Central memory CD8-positive, alpha-beta T cell (primary cell): ENCODE data around the gene CCDC14.

Source experiments
- ATAC-seq: fragments of 150-1000 bp; cut with Tn5 transposase; replicated peaks from 2 replicates; pipeline ENCODE4 v1.10.0; 2022; ENCODE audit warnings: mild to moderate bottlenecking, moderate FRiP score, moderate number of reproducible peaks; ENCODE audit not compliant: poor library complexity, severe bottlenecking; ENCODE audit errors: extremely low read depth
- DNase-seq, 2 donors: peaks; one replicate each; pipeline ENCODE4 v3.0.0; 2021; ENCODE audit warnings: low spot score in 2 of 2
- H3K27ac Mint-ChIP-seq: one replicate; pipeline ENCODE4 v1.8.0; 2022; ENCODE audit warnings: low read depth, mild to moderate bottlenecking, moderate library complexity, mixed read lengths
- H3K27me3 Mint-ChIP-seq: one replicate; pipeline ENCODE4 v1.8.0; 2022; ENCODE audit warnings: mixed read lengths
- H3K36me3 Mint-ChIP-seq: one replicate; pipeline ENCODE4 v1.8.0; 2022; ENCODE audit warnings: mild to moderate bottlenecking, moderate library complexity, mixed read lengths; ENCODE audit not compliant: insufficient read depth
- H3K4me1 Mint-ChIP-seq: one replicate; pipeline ENCODE4 v1.8.0; 2022; ENCODE audit warnings: mixed read lengths
- H3K4me3 Mint-ChIP-seq: one replicate; pipeline ENCODE4 v1.8.0; 2022; ENCODE audit warnings: mild to moderate bottlenecking, moderate library complexity, mixed read lengths
- H3K9me3 Mint-ChIP-seq: one replicate; pipeline ENCODE4 v1.8.0; 2022; ENCODE audit warnings: mixed read lengths

CCDC14 gene

GRCh38 chr3:123952844-123953520 lies 8.0 kb downstream of the CCDC14 start:
- Mint-ChIP-seq H3K4me3 (no peak overlapping the region), H3K9me3 (no peaks in the 10 kb centered on the region), H3K4me1 (peaks cover 2% of the 10 kb centered on the region), H3K27me3 (no peaks in the 10 kb centered on the region), H3K36me3 (peaks cover 4% of the 10 kb centered on the region), H3K27ac (no peak overlapping the region)
- no peak for ATAC-seq
- DNase-seq: no peak

- H3K36me3 Mint-ChIP-seq: peaks cover 7% of the 10 kb centered on the region
Observed at GRCh38 chr3:123951522-123952447, 9.2 kb downstream of the CCDC14 start.

GRCh38 chr3:123949641-123950040 lies 11.4 kb downstream of the CCDC14 start:
- Mint-ChIP-seq H3K27me3 (no peaks in the 10 kb centered on the region), H3K4me3 (no peak overlapping the region), H3K36me3 (peaks cover 9% of the 10 kb centered on the region), H3K9me3 (no peaks in the 10 kb centered on the region), H3K4me1 (no peaks in the 10 kb centered on the region), H3K27ac (no peak overlapping the region)
- no peak for DNase-seq
- no peak for ATAC-seq

More at GRCh38 chr3:123951522-123952447, 9.2 kb downstream of the CCDC14 start:
- Mint-ChIP-seq H3K27me3 (no peaks in the 10 kb centered on the region), H3K27ac (no peak overlapping the region), H3K4me1 (no peaks in the 10 kb centered on the region), H3K9me3 (no peaks in the 10 kb centered on the region), H3K4me3 (no peak overlapping the region)
- no peak for ATAC-seq
- no peak for DNase-seq

- DNase-seq (no peak), ATAC-seq (no peak)
- no peaks in the 10 kb centered on the region for H3K27me3 Mint-ChIP-seq
- peaks cover 13% of the 10 kb centered on the region for H3K36me3 Mint-ChIP-seq
- H3K9me3 Mint-ChIP-seq: no peaks in the 10 kb centered on the region
- no peak overlapping the region for H3K27ac Mint-ChIP-seq
- H3K4me1 Mint-ChIP-seq: no peaks in the 10 kb centered on the region
- H3K4me3 Mint-ChIP-seq: no peak overlapping the region
Observed at GRCh38 chr3:123948449-123948848, 12.6 kb downstream of the CCDC14 start.

- no peak for ATAC-seq
- H3K27ac Mint-ChIP-seq: no peak overlapping the region
- no peaks in the 10 kb centered on the region for H3K4me1 Mint-ChIP-seq
- no peaks in the 10 kb centered on the region for H3K27me3 Mint-ChIP-seq
- no peaks in the 10 kb centered on the region for H3K9me3 Mint-ChIP-seq
- H3K4me3 Mint-ChIP-seq: no peak overlapping the region
- no peak for DNase-seq
- H3K36me3 Mint-ChIP-seq: peaks cover 16% of the 10 kb centered on the region
Observed at GRCh38 chr3:123947482-123947881, 13.5 kb downstream of the CCDC14 start.

- H3K4me1 Mint-ChIP-seq: no peaks in the 10 kb centered on the region
- H3K9me3 Mint-ChIP-seq: no peaks in the 10 kb centered on the region
- ATAC-seq: no peak
- H3K36me3 Mint-ChIP-seq: peaks cover 9% of the 10 kb centered on the region
- no peaks in the 10 kb centered on the region for H3K27me3 Mint-ChIP-seq
- no peak overlapping the region for H3K4me3 Mint-ChIP-seq
- no peak overlapping the region for H3K27ac Mint-ChIP-seq
- no peak for DNase-seq
Observed at GRCh38 chr3:123941542-123941941, 19.5 kb downstream of the CCDC14 start.

GRCh38 chr3:123941121-123941520 lies 19.9 kb downstream of the CCDC14 start:
- no peak overlapping the region for H3K27ac Mint-ChIP-seq
- ATAC-seq (no peak), DNase-seq (no peak)
- no peak overlapping the region for H3K4me3 Mint-ChIP-seq
- no peaks in the 10 kb centered on the region for H3K9me3 Mint-ChIP-seq
- H3K36me3 Mint-ChIP-seq: peaks cover 8% of the 10 kb centered on the region
- no peaks in the 10 kb centered on the region for H3K4me1 Mint-ChIP-seq
- no peaks in the 10 kb centered on the region for H3K27me3 Mint-ChIP-seq

GRCh38 chr3:123939706-123940105 lies 21.3 kb downstream of the CCDC14 start:
- ATAC-seq: no peak
- Mint-ChIP-seq H3K27ac (no peak overlapping the region), H3K36me3 (peaks cover 8% of the 10 kb centered on the region), H3K9me3 (no peaks in the 10 kb centered on the region), H3K27me3 (no peaks in the 10 kb centered on the region), H3K4me1 (no peaks in the 10 kb centered on the region), H3K4me3 (no peak overlapping the region)
- no peak for DNase-seq

GRCh38 chr3:123936400-123936799 lies 24.6 kb downstream of the CCDC14 start:
- H3K4me3 Mint-ChIP-seq: no peak overlapping the region
- no peaks in the 10 kb centered on the region for H3K4me1 Mint-ChIP-seq
- no peaks in the 10 kb centered on the region for H3K27me3 Mint-ChIP-seq
- H3K36me3 Mint-ChIP-seq: peaks cover 5% of the 10 kb centered on the region
- no peak for DNase-seq
- H3K9me3 Mint-ChIP-seq: no peaks in the 10 kb centered on the region
- no peak overlapping the region for H3K27ac Mint-ChIP-seq
- no peak for ATAC-seq

- no peak for ATAC-seq
- no peak for DNase-seq
- Mint-ChIP-seq H3K27ac (no peak overlapping the region), H3K36me3 (peaks cover 7% of the 10 kb centered on the region), H3K4me1 (no peaks in the 10 kb centered on the region), H3K9me3 (no peaks in the 10 kb centered on the region), H3K27me3 (no peaks in the 10 kb centered on the region), H3K4me3 (no peak overlapping the region)
Observed at GRCh38 chr3:123935830-123936229, 25.2 kb downstream of the CCDC14 start.

- no peak overlapping the region for H3K4me3 Mint-ChIP-seq
- H3K9me3 Mint-ChIP-seq: no peaks in the 10 kb centered on the region
- peaks cover 9% of the 10 kb centered on the region for H3K36me3 Mint-ChIP-seq
- no peak overlapping the region for H3K27ac Mint-ChIP-seq
- ATAC-seq (no peak), DNase-seq (no peak)
- H3K4me1 Mint-ChIP-seq: no peaks in the 10 kb centered on the region
- no peaks in the 10 kb centered on the region for H3K27me3 Mint-ChIP-seq
Observed at GRCh38 chr3:123934250-123934649, 26.8 kb downstream of the CCDC14 start.

GRCh38 chr3:123930445-123930844 lies 30.6 kb downstream of the CCDC14 start:
- ATAC-seq (no peak), DNase-seq (no peak)
- Mint-ChIP-seq H3K27ac (no peak overlapping the region), H3K4me3 (no peak overlapping the region), H3K36me3 (peaks cover 11% of the 10 kb centered on the region), H3K4me1 (no peaks in the 10 kb centered on the region), H3K9me3 (no peaks in the 10 kb centered on the region), H3K27me3 (no peaks in the 10 kb centered on the region)

GRCh38 chr3:123929325-123929724 lies 31.7 kb downstream of the CCDC14 start:
- DNase-seq (no peak), ATAC-seq (no peak)
- Mint-ChIP-seq H3K9me3 (peaks cover 2% of the 10 kb centered on the region), H3K4me3 (no peak overlapping the region), H3K27me3 (no peaks in the 10 kb centered on the region), H3K27ac (no peak overlapping the region), H3K36me3 (peaks cover 13% of the 10 kb centered on the region), H3K4me1 (no peaks in the 10 kb centered on the region)
